B cell (primary cell): ENCODE data around the gene OSER1.

ENCODE experiments used
- EZH2 ChIP-seq: IDR thresholded peaks from 2 replicates; pipeline ENCODE4 v1.6.1; 2012; ENCODE audit warnings: borderline replicate concordance, low read depth, mild to moderate bottlenecking, moderate library complexity, low read length; ENCODE audit not compliant: insufficient read depth, poor library complexity, severe bottlenecking
- TF ChIP-seq, protein P1 (sequence below): fragments of 200-600 bp; IDR thresholded peaks from one replicate; pipeline ENCODE4 v1.8.0; 2022; ENCODE audit warnings: antibody characterized with exemption, mild to moderate bottlenecking

GRCh38 chr20:44256961-44257360 is 46.4 kb upstream of the OSER1 start:
- TF ChIP-seq, protein P1, sequence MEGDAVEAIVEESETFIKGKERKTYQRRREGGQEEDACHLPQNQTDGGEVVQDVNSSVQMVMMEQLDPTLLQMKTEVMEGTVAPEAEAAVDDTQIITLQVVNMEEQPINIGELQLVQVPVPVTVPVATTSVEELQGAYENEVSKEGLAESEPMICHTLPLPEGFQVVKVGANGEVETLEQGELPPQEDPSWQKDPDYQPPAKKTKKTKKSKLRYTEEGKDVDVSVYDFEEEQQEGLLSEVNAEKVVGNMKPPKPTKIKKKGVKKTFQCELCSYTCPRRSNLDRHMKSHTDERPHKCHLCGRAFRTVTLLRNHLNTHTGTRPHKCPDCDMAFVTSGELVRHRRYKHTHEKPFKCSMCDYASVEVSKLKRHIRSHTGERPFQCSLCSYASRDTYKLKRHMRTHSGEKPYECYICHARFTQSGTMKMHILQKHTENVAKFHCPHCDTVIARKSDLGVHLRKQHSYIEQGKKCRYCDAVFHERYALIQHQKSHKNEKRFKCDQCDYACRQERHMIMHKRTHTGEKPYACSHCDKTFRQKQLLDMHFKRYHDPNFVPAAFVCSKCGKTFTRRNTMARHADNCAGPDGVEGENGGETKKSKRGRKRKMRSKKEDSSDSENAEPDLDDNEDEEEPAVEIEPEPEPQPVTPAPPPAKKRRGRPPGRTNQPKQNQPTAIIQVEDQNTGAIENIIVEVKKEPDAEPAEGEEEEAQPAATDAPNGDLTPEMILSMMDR: no peak
- TF ChIP-seq EZH2: no peak
